GM19397 (cell line): ENCODE data around the gene AHSG.
"Not testable (repeated sequence)": the region's sequence is repeated elsewhere in the genome, so short reads cannot be mapped to it uniquely, and the experiment has no call there.

ENCODE experiments used
- ATAC-seq: cut with Tn5 transposase; IDR thresholded peaks from one replicate; pipeline ENCODE4 v1.9.1; 2021; ENCODE audit warnings: mild to moderate bottlenecking, moderate library complexity; ENCODE audit not compliant: unreplicated experiment

Gene AHSG

DNA sequence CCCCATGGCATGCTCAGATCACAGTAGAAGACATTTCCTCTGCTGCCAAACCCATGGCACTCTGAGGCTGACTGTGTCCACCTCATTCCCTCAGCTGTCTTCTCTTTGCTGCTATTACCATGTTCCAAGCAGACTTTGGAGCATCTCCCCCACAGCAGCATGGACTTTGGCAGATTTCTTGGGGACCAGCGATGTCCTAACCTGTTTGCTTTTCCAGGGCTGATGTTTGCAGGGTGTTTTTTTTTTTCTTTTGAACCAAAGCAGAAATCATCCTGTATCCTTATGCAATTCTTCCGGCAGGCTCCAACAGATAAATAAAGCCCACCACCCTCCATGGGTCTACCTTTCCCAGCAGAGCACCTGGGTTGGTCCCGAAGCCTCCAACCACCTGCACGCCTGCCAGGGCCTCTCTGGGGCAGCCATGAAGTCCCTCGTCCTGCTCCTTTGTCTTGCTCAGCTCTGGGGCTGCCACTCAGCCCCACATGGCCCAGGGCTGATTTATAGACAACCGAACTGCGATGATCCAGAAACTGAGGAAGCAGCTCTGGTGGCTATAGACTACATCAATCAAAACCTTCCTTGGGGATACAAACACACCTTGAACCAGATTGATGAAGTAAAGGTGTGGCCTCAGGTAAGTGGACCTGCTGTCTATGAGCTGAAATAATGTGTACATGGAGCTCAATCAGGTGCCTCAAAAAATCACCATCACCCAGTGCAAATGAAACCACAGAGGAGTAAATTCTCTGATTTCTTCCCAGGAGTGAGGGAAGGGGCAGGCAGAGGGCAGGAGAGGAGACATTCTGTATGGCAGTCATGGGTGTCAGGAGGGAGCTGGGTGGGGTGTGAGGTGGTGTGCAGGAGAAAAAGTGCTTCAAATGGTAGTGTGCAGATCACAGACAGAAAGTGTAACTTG, at the start of gene AHSG:
AHSG (plus strand) TSS at position 340 of the 916 bp plus-strand sequence; CDS start at position 422, 82 bp downstream.
- ATAC-seq: no peak

GRCh38 chr3:186564586-186564985, 48.3 kb upstream of the AHSG start:
- ATAC-seq: no peak

GRCh38 chr3:186566772-186567071, 46.1 kb upstream of the AHSG start:
- ATAC-seq: no peak

- peak; percentile 57 for ATAC-seq
Measured at GRCh38 chr3:186567072-186567921, 45.6 kb upstream of the AHSG start, which contains the start of gene TBCCD1. Gene TBCCD1, minus strand, starts transcription at chr3:186567339. Its CDS starts 3,010 bp downstream, at chr3:186564329.

- not testable (repeated sequence) for ATAC-seq
Measured at GRCh38 chr3:186569361-186569760, 43.5 kb upstream of the AHSG start.

- no peak for ATAC-seq
Measured at GRCh38 chr3:186569779-186570095, 43.1 kb upstream of the AHSG start.

DNA sequence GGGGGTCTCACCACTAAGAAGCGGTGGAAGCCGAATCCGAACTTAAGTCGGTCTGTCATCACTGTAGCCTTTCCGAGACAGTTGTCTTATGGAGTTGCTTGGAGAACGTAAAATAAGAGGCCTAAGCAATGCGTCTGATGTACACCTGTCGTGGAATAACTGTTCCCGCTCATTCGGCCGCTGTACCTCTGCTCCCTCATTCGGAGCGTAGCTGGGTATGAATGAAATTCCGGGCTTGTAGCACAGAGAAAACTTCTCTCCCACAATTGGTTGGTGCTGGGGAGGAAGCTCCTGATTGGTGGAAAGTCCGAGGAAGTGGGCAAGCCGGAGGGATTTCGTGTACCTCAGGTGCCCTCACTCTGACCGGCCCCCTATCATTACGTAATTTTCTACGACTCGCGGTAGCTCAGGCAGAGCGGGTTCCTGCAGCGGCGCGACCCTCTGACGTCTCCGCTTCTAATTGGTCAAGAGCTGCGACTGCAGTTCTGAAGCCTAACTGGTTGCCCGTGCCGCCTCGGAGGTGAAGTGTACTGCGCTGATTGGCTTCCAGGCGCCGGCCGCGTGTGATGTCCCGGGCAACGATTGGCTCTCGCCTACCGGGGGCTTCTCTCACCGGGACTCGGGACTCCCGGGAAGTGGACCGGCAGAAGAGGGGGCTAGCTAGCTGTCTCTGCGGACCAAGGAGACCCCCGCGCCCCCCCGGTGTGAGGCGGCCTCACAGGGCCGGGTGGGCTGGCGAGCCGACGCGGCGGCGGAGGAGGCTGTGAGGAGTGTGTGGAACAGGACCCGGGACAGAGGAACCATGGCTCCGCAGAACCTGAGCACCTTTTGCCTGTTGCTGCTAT, 42.5 kb upstream of the AHSG start, which contains the start of gene DNAJB11:
DNAJB11 (plus strand) TSS at position 625 of the 845 bp plus-strand sequence; CDS start at position 803, 178 bp downstream.
- ATAC-seq: peak; percentile 86

GRCh38 chr3:186570941-186571643, 41.8 kb upstream of the AHSG start:
- no peak for ATAC-seq

GRCh38 chr3:186571644-186572013, 41.2 kb upstream of the AHSG start:
- ATAC-seq: no peak

- ATAC-seq: no peak
Measured at GRCh38 chr3:186577521-186577920, 35.3 kb upstream of the AHSG start.

DNA sequence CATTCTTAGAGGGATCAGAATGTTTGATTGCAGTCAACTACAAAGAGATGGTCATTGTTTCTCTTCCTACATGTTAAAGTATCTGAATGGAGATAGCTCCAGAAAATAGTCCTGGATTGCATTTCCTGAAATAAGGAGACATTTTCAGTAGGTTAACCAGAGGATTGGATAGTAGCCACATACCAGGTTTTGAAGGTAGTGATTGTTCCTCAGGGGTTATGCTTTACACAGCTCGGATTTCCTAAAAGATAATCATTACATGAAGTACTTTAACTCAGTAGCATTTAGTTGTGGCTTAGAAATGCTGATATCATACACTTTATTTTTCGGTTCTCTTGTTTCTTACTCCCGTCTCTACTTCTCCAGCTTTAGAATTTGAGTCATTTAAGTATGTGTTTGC, 32.1 kb upstream of the AHSG start:
- ATAC-seq: no peak

DNA sequence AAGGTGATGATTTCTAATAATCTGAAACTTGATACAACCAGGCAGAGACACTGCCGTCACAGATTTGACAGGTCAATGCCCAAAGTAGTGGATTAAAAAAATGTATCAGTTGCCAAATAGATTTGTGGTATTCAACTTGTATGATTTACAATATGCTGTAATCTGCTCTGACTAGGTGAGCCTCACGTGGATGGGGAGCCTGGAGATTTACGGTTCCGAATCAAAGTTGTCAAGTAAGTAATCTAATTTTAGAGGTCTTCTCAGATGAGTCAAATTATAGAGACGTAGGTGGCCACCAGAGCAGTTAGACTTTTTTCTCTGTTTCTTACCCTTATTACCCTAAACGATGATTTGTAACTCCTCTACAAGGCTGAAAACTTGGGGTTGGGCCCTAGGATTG, 30.3 kb upstream of the AHSG start:
- ATAC-seq: no peak

GRCh38 chr3:186583831-186584230, 29.0 kb upstream of the AHSG start:
- no peak for ATAC-seq

DNA sequence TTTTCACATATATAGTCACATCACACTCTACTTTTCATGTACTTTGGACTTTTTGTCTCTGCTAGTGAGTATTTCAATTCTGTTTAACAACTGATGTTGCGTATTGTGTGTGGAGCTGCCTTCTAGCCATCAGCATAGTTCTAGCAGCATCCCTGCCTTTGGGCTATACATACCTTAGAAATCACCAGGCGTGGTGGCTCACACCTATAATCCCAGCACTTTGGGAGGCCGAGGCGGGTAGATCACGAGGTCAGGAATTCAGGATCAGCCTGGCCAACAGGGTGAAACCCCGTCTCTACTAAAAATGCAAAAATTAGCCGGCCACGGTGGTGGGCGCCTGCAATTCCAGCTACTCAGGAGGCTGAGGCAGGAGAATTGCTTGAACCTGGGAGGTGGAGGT, 26.6 kb upstream of the AHSG start:
- ATAC-seq: not testable (repeated sequence)

DNA sequence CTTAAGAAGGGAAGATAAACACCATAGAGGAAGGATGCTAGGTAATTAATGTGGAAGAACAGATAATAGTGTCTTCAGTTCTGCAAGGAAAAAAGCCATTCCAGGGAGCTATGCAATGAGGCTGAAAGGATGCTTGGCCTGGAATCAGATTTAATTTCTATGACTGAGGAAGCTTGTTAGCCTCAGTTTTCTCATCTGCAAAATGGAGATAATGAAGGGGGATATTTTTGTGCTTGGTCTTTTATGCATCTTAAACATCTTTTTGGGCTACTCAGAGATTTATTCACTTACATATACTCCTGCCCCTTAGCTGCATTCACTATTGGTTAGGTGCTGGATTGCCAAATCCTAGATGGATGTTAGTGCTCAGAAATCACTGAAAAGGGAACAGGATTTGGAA, 25.7 kb upstream of the AHSG start:
- ATAC-seq: no peak

- no peak for ATAC-seq
Measured at GRCh38 chr3:186588632-186589031, 24.2 kb upstream of the AHSG start.

- no peak for ATAC-seq
Measured at GRCh38 chr3:186589121-186589520, 23.7 kb upstream of the AHSG start.

- ATAC-seq: no peak
Measured at GRCh38 chr3:186589856-186590579, 22.8 kb upstream of the AHSG start.

GRCh38 chr3:186590580-186591295, 22.1 kb upstream of the AHSG start:
- ATAC-seq: no peak
